ENCODE measurements around the gene MRPL23.

- TF ChIP-seq CTCF (IDR thresholded peaks at IDR 0.05), result no peak
- TF ChIP-seq POLR2A (IDR thresholded peaks at IDR 0.05), result no peak
Observed at GRCh38 chr11:1923201-1923956, 23.8 kb upstream of the MRPL23 start.

Measured in testis (tissue), 2 donors.